Endothelial cell of umbilical vein (primary cell): Measurements from ENCODE around the gene PHF12. TPM values are rescaled to one million over a fixed set of nuclear protein-coding genes. Genes with fewer than 3 reads are reported as not detected.

ENCODE experiments used
- BruUV-seq: library from RNA; stranded (reverse); fragments of 400-500 nt; replicated peaks from 2 replicates; lab custom pipeline; 2021; lab: Mats Ljungman, UMichigan
- CTCF ChIA-PET: fragments of 300-600, 350-600 bp; sonication (Branson Sonifier 250); formaldehyde crosslinking; loops from one replicate; lab custom pipeline; 2021; ENCODE audit warnings: antibody characterized with exemption, inconsistent platforms; lab: Charles Lee
- POLR2A ChIA-PET: fragments of 300-600, 350-600 bp; sonication (Branson Sonifier 250); formaldehyde crosslinking; loops from one replicate; lab custom pipeline; 2021; ENCODE audit warnings: antibody characterized with exemption, inconsistent platforms; lab: Charles Lee
- DNase-seq: peaks from one replicate; pipeline ENCODE4 v3.0.0-alpha.2; 2011; ENCODE audit warnings: low read depth, low spot score
- FAIRE-seq: peaks from 2 replicates; lab custom pipeline; 2011; peaks lifted over from hg19 to GRCh38; lab: Jason Lieb, UNC
- H2AFZ ChIP-seq: 2 replicates; pipeline ENCODE4 v1.6.0; 2012; ENCODE audit warnings: low read depth, low read length, control low read depth, inconsistent platforms
- H3K27ac ChIP-seq: 2 replicates; pipeline ENCODE4 v1.5.1; 2011; ENCODE audit warnings: low read depth, mild to moderate bottlenecking, control low read depth, low read length, moderate library complexity; ENCODE audit not compliant: insufficient read depth
- H3K27me3 ChIP-seq, 2 experiments: 2 replicates each; pipeline versions ENCODE4 v1.6.0 to v1.6.1; 2011; ENCODE audit warnings: low read length in 2 of 2, mixed read lengths in 1 of 2; ENCODE audit not compliant: control insufficient read depth in 2 of 2, insufficient read depth in 2 of 2
- H3K36me3 ChIP-seq, 2 experiments: 2 replicates in 1 of 2; 3 replicates in 1 of 2; pipeline ENCODE4 v1.5.1; 2011; ENCODE audit warnings: low read length in 2 of 2, mild to moderate bottlenecking in 1 of 2, moderate library complexity in 1 of 2; ENCODE audit not compliant: control insufficient read depth in 2 of 2, insufficient read depth in 2 of 2; ENCODE audit errors: extremely low read depth in 1 of 2
- H3K4me1 ChIP-seq: 3 replicates; pipeline ENCODE4 v1.5.1; 2011; ENCODE audit warnings: mild to moderate bottlenecking, low read length; ENCODE audit not compliant: control insufficient read depth, insufficient read depth; ENCODE audit errors: extremely low read depth
- H3K4me2 ChIP-seq: 2 replicates; pipeline ENCODE4 v1.6.1; 2011; ENCODE audit warnings: low read length, control low read depth, mixed read lengths; ENCODE audit not compliant: insufficient read depth
- H3K4me3 ChIP-seq, 3 experiments: fragments of 200-600 bp in 1 of 3; sonication (generic), shearing (Covaris generic) in 1 of 3; replicated peaks in 1 of 3; 2 replicates each; pipeline ENCODE4 v1.5.1; 2011 to 2016; ENCODE audit warnings: control low read depth in 3 of 3, low read length in 3 of 3, mild to moderate bottlenecking in 2 of 3, inconsistent platforms in 1 of 3, low read depth in 1 of 3, moderate library complexity in 1 of 3; ENCODE audit not compliant: insufficient read depth in 1 of 3
- H3K79me2 ChIP-seq: 2 replicates; pipeline ENCODE4 v1.6.0; 2012; ENCODE audit warnings: low read length, inconsistent platforms; ENCODE audit not compliant: control insufficient read depth, insufficient read depth
- H3K9ac ChIP-seq: replicated peaks from 2 replicates; pipeline ENCODE3; 2011; ENCODE audit warnings: low read length, control low read depth; ENCODE audit not compliant: insufficient read depth; ENCODE audit errors: extremely low read depth
- H3K9me1 ChIP-seq: replicated peaks from 3 replicates; pipeline ENCODE4 v1.6.0; 2011; ENCODE audit warnings: mild to moderate bottlenecking, low read length; ENCODE audit not compliant: control insufficient read depth, insufficient read depth; ENCODE audit errors: extremely low read depth
- H3K9me3 ChIP-seq: replicated peaks from 2 replicates; pipeline ENCODE4 v1.5.1; 2012; ENCODE audit warnings: low read length, inconsistent platforms; ENCODE audit not compliant: control insufficient read depth, insufficient read depth
- H4K20me1 ChIP-seq: replicated peaks from 2 replicates; pipeline ENCODE3; 2011; ENCODE audit warnings: mild to moderate bottlenecking, low read length; ENCODE audit not compliant: control insufficient read depth, insufficient read depth; ENCODE audit errors: extremely low read depth
- EZH2 ChIP-seq: IDR thresholded peaks from 2 replicates; pipeline ENCODE4 v1.6.1; 2012; ENCODE audit warnings: borderline replicate concordance, low read depth, mild to moderate bottlenecking, moderate library complexity, low read length, inconsistent platforms; ENCODE audit not compliant: severe bottlenecking
- FOS ChIP-seq: IDR thresholded peaks from 2 replicates; pipeline ENCODE4 v1.6.1; 2011; ENCODE audit warnings: mild to moderate bottlenecking, low read length, moderate library complexity, borderline replicate concordance; ENCODE audit not compliant: insufficient read depth
- GATA2 ChIP-seq: IDR thresholded peaks from 2 replicates; pipeline ENCODE4 v1.7.0; 2011; ENCODE audit warnings: low read depth, mild to moderate bottlenecking, moderate library complexity, mixed read lengths, low read length; ENCODE audit not compliant: insufficient read length, insufficient read depth
- JUN ChIP-seq: IDR thresholded peaks from 2 replicates; pipeline ENCODE4 v1.6.1; 2011; ENCODE audit warnings: borderline replicate concordance, low read depth; ENCODE audit not compliant: insufficient read length, insufficient read depth
- MYC ChIP-seq: IDR thresholded peaks from one replicate; pipeline ENCODE4 v1.6.1; 2011; ENCODE audit warnings: mild to moderate bottlenecking, low read depth, low read length
- POLR2A ChIP-seq: IDR thresholded peaks from 2 replicates; pipeline ENCODE4 v1.6.1; 2012; ENCODE audit warnings: low read depth, mild to moderate bottlenecking, control low read depth, low read length
- POLR2AphosphoS5 ChIP-seq: IDR thresholded peaks from 2 replicates; pipeline ENCODE4 v1.6.1; 2012; ENCODE audit warnings: low read depth, mild to moderate bottlenecking, control low read depth, low read length, moderate library complexity; ENCODE audit not compliant: insufficient read depth
- dilution Hi-C: fragments of 300-500 bp; cut with MboI; formaldehyde crosslinking; loops from one replicate; pipeline ENCODE4 v1.15.0; 2019; ENCODE audit warnings: low sequenced_read_pairs; ENCODE audit not compliant: extremely low pct_ligation_motif_present
- intact Hi-C: fragments of 100-400 bp; cut with micrococcal nuclease; formaldehyde crosslinking; loops from one replicate; pipeline ENCODE4 v1.10.0; 2022
- polyA plus RNA-seq, 4 experiments: library from polyadenylated mRNA; depleted of rRNA in 3 of 4; stranded (reverse) in 3 of 4; unstranded in 1 of 4; fragments of >200 nt; gene quantifications; 2 replicates each; pipeline versions ENCODE4 v1.2.1 to v1.2.3, GENCODE V29; 2011 to 2012; ENCODE audit warnings: missing spikeins in 1 of 4
- total RNA-seq: library from RNA; stranded (reverse); gene quantifications from 2 replicates; pipeline ENCODE4 v1.2.3, GENCODE V29; 2021
- TF ChIP-seq, protein P1 (sequence below), 2 donors: IDR thresholded peaks; 1 replicate in 1 of 2; 2 replicates in 1 of 2; pipeline ENCODE4 v1.5.1; 2011; ENCODE audit warnings: low read length in 2 of 2, mild to moderate bottlenecking in 2 of 2, moderate library complexity in 2 of 2, control low read depth in 1 of 2, inconsistent platforms in 1 of 2, low read depth in 1 of 2; ENCODE audit not compliant: insufficient read depth in 1 of 2; ENCODE audit errors: extremely low read depth in 1 of 2
- TF ChIP-seq, protein P2 (sequence below): IDR thresholded peaks from 2 replicates; pipeline ENCODE4 v1.6.1; 2011; ENCODE audit not compliant: insufficient read depth, insufficient read length

PHF12 gene
- total and polyA plus RNA-seq, 2 donors (not counting 3 experiments of a cell fraction or from before 2014, with no cell fraction given): 26.6 to 44.2 TPM

DNA sequence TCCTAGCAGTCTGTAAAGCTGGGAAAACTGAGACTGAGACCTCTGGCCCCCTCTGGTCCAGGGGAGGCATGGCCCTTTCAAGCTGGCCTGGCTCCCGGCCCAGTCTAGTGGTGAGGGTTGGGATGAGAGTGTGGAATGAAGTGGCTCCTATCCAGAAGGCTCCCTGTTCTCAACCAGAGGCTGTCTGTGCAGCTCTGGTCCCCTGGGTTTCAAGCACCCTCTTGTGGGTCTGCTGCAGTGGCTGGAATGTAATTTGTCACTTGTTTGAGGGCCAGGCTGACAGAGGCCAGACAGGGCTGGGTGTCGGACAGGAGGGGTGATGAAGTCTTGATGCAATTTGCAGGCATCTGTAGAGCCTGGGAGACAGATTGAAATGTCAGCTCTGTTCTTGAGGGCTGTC lies 22.1 kb upstream of the PHF12 start:
- intact Hi-C loops: no loop called here
- no peak for DNase-seq
- FAIRE-seq: no peak
- Histone ChIP-seq H3K79me2 (no peaks in the 10 kb centered on the region), H3K9ac (no peak overlapping the region), H3K9me1 (no peaks in the 10 kb centered on the region), H3K9me3 (no peaks in the 10 kb centered on the region), H3K4me1 (no peaks in the 10 kb centered on the region), H3K27ac (no peak overlapping the region), H3K36me3 (no peaks in the 10 kb centered on the region), H3K4me3 (no peak overlapping the region), H2AFZ (no peak overlapping the region), H3K27me3 (no peaks in the 10 kb centered on the region), H4K20me1 (no peaks in the 10 kb centered on the region), H3K4me2 (no peak overlapping the region)
- dilution Hi-C loops: no loop called here
- TF ChIP-seq, protein P1, sequence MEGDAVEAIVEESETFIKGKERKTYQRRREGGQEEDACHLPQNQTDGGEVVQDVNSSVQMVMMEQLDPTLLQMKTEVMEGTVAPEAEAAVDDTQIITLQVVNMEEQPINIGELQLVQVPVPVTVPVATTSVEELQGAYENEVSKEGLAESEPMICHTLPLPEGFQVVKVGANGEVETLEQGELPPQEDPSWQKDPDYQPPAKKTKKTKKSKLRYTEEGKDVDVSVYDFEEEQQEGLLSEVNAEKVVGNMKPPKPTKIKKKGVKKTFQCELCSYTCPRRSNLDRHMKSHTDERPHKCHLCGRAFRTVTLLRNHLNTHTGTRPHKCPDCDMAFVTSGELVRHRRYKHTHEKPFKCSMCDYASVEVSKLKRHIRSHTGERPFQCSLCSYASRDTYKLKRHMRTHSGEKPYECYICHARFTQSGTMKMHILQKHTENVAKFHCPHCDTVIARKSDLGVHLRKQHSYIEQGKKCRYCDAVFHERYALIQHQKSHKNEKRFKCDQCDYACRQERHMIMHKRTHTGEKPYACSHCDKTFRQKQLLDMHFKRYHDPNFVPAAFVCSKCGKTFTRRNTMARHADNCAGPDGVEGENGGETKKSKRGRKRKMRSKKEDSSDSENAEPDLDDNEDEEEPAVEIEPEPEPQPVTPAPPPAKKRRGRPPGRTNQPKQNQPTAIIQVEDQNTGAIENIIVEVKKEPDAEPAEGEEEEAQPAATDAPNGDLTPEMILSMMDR (IDR thresholded peaks at IDR 0.05; ENCODE audit: extremely low read depth in 1 of 2, insufficient read depth in 1 of 2, low read depth in 1 of 2, low read length in 2 of 2): no peak
- TF ChIP-seq GATA2 (no peak), POLR2AphosphoS5 (no peak), EZH2 (no peak), POLR2A (no peak), JUN (no peak), MYC (no peak), FOS (no peak)
- TF ChIP-seq, protein P2, sequence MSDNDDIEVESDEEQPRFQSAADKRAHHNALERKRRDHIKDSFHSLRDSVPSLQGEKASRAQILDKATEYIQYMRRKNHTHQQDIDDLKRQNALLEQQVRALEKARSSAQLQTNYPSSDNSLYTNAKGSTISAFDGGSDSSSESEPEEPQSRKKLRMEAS: no peak
- no TSS peak for BruUV-seq
- CTCF ChIA-PET: interaction anchor here (0.8 to 7.8 kb wide), 9 partner anchors 8 to 247 kb away, joined by 3 to 84 read pairs (median 3); no protein-coding TSS in a partner anchor
- POLR2A ChIA-PET: no interaction called here
